ENCODE results near the gene ESPL1.

ESPL1 gene

DNA sequence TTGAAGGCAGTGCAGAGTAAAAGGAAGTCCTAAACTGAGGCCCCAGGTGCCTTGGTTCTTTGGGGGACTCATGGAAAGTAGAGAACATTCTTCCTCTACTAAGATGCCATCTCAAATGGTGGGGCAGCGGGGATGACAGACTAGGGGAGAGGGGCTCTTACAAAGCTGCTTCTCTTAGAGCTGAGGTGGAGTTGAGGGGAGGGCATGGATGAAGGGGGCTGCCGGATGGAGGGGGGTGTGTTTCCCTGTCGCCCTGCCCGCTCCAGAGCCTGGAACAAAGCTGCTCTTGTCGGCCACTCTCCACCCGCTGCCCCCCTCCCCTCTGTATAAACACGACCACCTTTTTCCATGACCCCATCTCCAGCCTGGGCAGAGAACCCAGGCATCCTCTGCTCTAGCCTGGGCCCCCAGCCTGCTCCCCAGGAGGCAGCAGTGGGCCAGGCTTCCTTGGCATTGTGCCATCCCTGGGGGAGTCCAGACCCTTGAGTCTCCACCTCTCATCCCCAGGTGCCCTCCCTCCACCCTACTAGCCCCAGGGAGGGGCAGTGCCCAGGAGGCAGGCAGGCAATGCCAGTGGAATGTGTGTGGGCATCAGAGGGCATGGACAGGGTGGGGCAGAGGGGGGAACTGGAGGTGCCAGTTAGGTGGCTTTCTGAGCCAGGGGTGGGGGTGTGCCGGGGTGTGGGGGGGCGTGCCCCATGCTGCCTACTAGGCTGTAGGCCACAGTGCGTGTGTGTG, 37.8 kb upstream of the ESPL1 start:
- Histone ChIP-seq H3K9ac (no peak overlapping the region), H3K27ac (peak overlapping the region; percentile 13; the same call in 1 of the 2 replicates), H3K27me3 (no peaks in the 10 kb centered on the region), H3K4me3 (no peak overlapping the region), H3K9me3 (no peaks in the 10 kb centered on the region), H4K20me1 (no peaks in the 10 kb centered on the region), H3K4me2 (peak overlapping the region; percentile 24; the same call in 1 of the 2 replicates), H3K4me1 (peaks cover 62% of the 10 kb centered on the region), H3K36me3 (peaks cover 18% of the 10 kb centered on the region)
- no peak for TF ChIP-seq Cebpa-rat (IDR thresholded peaks at IDR 0.05)

DNA sequence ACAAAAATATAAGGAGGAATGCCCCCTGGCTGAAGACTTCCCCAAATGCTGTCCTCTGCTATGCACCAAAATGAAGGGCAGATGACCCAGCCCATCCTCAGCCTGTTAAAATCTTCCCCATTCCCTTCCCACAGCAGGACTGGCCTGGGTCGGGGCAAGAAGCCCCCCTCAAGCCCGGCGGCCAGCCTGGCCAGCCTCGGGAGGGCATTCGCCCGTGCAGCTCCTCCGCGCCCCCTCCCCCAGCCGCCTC, 36.5 kb upstream of the ESPL1 start:
- Histone ChIP-seq H3K36me3 (peaks cover 16% of the 10 kb centered on the region), H3K27me3 (no peaks in the 10 kb centered on the region), H3K9ac (peak overlapping the region; percentile 82), H3K27ac (peak overlapping the region; percentile 77), H3K9me3 (no peaks in the 10 kb centered on the region), H3K4me3 (peak overlapping the region; percentile 73), H4K20me1 (no peaks in the 10 kb centered on the region), H3K4me1 (peaks cover 66% of the 10 kb centered on the region), H3K4me2 (peak overlapping the region; percentile 97)
- TF ChIP-seq Cebpa-rat (IDR thresholded peaks at IDR 0.05): no peak

DNA sequence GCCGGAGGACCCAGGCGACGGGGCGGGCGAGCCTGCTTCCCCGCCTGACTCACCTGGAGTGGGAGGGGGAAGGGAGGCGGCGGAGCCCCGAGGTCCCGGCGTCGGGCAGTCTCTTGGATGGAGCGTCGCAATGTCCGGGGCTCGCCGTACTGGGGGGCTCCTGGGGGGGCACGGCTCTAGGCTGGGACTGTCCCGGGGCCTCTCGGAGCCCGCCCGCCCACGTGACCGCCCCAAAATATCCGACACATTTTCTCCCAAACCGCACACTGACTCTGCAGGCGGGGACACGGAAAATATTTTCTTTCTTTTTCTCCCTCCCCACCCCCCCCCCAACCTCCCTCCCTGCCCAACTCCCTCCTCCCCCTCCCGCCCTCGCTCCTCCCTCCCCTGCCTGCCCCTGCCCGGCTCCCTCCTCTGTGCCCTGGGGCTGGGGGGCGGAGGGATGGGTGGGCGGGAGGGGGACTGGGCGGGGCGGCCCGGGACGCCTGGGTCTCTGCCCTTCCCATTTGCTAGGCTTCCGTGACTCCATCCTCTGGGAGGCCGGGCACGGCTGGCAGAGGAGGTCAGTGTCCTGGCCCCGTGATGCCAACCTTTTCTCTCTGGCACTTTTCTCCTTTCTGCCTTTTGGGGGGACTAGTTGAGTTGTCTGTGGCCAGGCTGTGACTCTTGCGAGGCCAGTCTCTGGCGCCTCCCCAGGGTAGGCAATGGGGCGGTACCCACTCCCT, 36.0 kb upstream of the ESPL1 start, which contains the start of gene RARG:
TSS of gene RARG (minus strand) at position 289 of the 725 bp plus-strand sequence. CDS start 4,664 bp downstream, outside the sequence.
- Histone ChIP-seq H3K4me1 (peaks cover 71% of the 10 kb centered on the region), H3K27ac (peak within 1 kb of the TSS; percentile 77), H3K9ac (peak within 1 kb of the TSS; percentile 82), H3K36me3 (peaks cover 11% of the 10 kb centered on the region), H4K20me1 (no peaks in the 10 kb centered on the region), H3K9me3 (no peaks in the 10 kb centered on the region), H3K27me3 (no peaks in the 10 kb centered on the region), H3K4me3 (peak within 1 kb of the TSS; percentile 73), H3K4me2 (peak within 1 kb of the TSS; percentile 99)
- no peak for TF ChIP-seq Cebpa-rat (IDR thresholded peaks at IDR 0.05)

DNA sequence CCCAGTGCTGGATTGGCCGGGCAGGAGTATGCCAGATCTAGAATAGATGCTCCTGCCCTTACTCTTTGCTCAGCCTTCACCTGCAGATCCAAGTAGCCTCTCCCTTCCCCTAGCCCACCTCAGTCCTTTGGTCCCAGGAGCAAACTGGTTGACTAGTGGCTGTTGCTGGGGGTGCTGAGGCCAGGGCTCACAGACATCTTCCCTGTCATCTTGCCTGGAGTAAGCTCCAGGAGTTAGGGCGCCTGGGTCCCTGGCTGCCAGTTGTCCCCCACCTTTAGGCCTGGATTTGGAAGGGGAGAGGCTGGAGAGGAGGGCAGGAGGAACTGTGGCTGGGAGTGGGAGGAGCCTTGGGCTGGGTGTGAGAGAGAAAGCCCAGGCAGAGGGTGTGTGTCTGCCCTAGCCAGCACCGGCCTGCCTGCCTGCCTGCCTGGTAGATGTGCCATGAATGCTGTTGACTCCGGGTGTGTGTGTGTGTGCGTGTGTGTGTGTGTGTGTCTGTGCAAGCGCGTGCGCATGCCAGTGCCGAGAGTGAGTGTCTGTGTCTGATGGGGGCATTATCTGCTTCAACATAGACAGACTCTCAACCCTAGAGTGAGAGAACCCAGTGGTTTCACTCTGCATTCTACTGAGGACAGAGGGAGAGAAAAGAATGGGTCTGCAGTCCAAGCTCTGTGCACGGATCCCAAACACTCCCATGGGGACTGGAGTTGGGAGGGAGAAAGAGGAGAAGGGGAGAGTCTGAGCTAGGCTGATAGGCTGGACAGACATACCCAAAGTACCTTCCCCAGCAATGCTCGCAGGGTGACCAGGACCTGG, 35.2 kb upstream of the ESPL1 start:
- Histone ChIP-seq H4K20me1 (no peaks in the 10 kb centered on the region), H3K4me1 (peaks cover 71% of the 10 kb centered on the region), H3K9me3 (no peaks in the 10 kb centered on the region), H3K4me3 (peak overlapping the region; percentile 68), H3K36me3 (peaks cover 3% of the 10 kb centered on the region; the same call in 1 of the 2 replicates), H3K4me2 (peak overlapping the region; percentile 99), H3K27ac (peak overlapping the region; percentile 59; the same call in 1 of the 2 replicates), H3K27me3 (no peaks in the 10 kb centered on the region), H3K9ac (peak overlapping the region; percentile 69)
- no peak for TF ChIP-seq Cebpa-rat (IDR thresholded peaks at IDR 0.05)

DNA sequence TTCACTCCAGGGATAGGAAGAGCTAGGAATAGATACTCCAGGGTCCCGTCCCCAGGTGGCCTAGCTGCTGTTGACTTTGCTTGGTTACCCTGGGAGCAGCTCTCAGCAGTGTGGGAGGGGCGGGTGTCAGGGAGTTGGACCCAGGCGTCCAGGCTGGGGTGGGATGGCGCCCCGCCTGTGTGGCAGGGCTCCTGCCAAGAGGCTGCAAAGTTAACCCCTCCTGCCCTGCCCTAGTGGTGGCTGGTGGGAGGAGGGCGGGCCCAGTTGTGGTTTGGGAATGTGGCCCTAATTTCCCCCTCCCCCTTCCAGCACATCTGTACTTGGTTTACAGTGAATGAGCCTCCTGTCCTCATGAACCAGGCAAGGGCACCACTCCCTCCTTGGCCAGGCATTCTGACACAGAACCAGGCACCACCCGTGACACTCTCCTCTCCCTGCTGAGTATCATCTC, 34.4 kb upstream of the ESPL1 start:
- peak overlapping the region; percentile 68; the same call in 1 of the 2 replicates for H3K4me3 ChIP-seq
- H4K20me1 ChIP-seq: no peaks in the 10 kb centered on the region
- peaks cover 71% of the 10 kb centered on the region for H3K4me1 ChIP-seq
- no peaks in the 10 kb centered on the region for H3K9me3 ChIP-seq
- peak overlapping the region; percentile 59 for H3K27ac ChIP-seq
- TF ChIP-seq Cebpa-rat (IDR thresholded peaks at IDR 0.05): no peak
- H3K4me2 ChIP-seq: peak overlapping the region; percentile 99
- H3K36me3 ChIP-seq: no peaks in the 10 kb centered on the region
- H3K9ac ChIP-seq: peak overlapping the region; percentile 28; the same call in 1 of the 2 replicates
- no peaks in the 10 kb centered on the region for H3K27me3 ChIP-seq

DNA sequence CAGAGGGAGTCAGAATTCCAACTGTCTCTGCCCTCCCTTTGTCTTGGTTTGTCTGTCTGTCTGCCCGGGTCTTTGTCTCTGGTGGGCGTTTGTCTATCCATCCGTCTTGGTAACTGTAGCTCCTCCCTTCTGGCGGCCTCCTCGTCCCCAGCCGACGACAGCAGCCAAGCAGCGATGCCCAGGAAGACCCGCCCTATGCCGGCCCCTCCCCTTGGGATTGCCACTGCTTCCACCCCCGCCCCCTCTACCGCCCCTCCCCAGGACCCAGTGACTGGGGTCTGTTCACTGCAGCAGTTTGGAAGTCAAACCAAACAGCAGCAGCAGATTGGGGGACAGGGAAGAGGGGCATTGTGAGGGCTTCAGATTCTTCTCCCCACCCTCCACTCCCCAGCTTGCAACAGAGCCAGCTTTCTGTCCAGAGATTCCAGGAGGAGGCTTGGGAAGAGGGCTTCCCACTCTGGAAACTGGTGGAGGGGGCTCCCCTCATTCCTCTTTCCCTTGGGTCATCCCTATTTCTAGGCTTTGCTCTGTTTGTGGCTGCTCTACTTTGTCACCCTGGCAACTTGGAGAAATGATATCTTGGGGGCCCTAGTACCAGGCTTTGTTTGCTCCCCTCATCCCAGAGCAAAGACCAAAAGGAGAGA, 33.7 kb upstream of the ESPL1 start:
- no peak for TF ChIP-seq Cebpa-rat (IDR thresholded peaks at IDR 0.05)
- H3K4me1 ChIP-seq: peaks cover 71% of the 10 kb centered on the region
- H3K9ac ChIP-seq: peak overlapping the region; percentile 28; the same call in 1 of the 2 replicates
- peak overlapping the region; percentile 99 for H3K4me2 ChIP-seq
- H4K20me1 ChIP-seq: no peaks in the 10 kb centered on the region
- no peaks in the 10 kb centered on the region for H3K27me3 ChIP-seq
- H3K27ac ChIP-seq: peak overlapping the region; percentile 59
- H3K9me3 ChIP-seq: no peaks in the 10 kb centered on the region
- H3K36me3 ChIP-seq: no peaks in the 10 kb centered on the region
- H3K4me3 ChIP-seq: peak overlapping the region; percentile 14; the same call in 1 of the 2 replicates

DNA sequence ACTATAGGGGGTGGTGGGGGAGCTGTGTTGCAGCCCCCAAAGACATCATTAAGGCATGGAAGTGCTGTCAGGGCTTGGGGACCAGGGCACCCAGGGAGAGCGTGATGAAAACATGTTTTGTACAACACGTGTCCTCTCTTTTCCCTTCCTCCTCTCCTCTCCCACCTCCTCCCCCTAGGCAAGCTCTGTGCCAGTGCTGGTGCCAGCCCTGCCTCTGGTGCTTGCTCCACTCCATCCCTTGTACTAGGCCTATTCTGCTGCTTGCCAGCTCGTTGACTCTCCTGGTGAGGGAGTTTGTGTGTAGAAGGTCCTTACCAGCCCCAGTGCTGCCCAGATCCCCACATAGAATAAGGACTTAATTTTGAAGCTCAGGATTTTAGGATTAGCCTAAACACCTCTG, 32.9 kb upstream of the ESPL1 start:
- H3K4me1 ChIP-seq: peaks cover 63% of the 10 kb centered on the region
- no peaks in the 10 kb centered on the region for H3K36me3 ChIP-seq
- H3K9ac ChIP-seq: no peak overlapping the region
- TF ChIP-seq Cebpa-rat (IDR thresholded peaks at IDR 0.05): no peak
- H3K27me3 ChIP-seq: no peaks in the 10 kb centered on the region
- peak overlapping the region; percentile 99 for H3K4me2 ChIP-seq
- no peaks in the 10 kb centered on the region for H4K20me1 ChIP-seq
- H3K27ac ChIP-seq: no peak overlapping the region
- no peak overlapping the region for H3K4me3 ChIP-seq
- no peaks in the 10 kb centered on the region for H3K9me3 ChIP-seq

DNA sequence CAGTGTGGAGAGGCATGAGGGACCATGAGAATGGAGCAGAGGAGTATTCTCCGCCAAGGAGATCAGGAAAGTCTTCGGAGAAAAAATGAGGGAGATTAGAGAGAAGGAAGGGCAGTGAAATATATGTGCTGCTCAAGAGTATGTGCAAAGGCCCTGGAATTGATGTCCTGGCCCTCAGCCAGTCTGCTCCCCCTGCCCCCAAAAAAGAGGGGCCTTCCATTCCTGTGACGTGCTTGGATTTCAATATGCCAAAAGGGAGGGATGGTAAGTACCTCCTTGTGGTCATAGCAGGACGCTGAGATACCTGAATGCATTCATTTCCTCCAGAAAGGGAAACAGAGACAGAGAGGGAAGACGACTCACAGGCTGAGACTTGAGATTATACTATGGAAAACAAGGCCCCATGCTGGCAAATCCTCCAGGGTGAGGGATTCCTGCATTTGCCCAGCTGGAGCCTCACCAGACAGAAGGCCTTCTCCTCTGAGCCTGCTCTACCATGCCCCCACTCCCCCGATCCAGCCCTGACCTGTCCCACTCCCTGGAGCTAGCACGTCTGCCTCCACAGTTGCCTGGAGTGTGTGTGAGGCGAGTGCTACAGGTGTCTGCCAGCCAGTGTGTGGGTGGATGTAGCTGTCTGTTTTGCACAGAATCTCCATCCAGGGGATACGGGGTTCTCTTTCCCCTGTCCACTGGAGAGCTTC, 32.2 kb upstream of the ESPL1 start:
- no peaks in the 10 kb centered on the region for H3K9me3 ChIP-seq
- H3K27ac ChIP-seq: peak overlapping the region; percentile 28; the same call in 1 of the 2 replicates
- peak overlapping the region; percentile 99 for H3K4me2 ChIP-seq
- no peaks in the 10 kb centered on the region for H4K20me1 ChIP-seq
- no peak overlapping the region for H3K4me3 ChIP-seq
- no peak for TF ChIP-seq Cebpa-rat (IDR thresholded peaks at IDR 0.05)
- peaks cover 57% of the 10 kb centered on the region for H3K4me1 ChIP-seq
- H3K27me3 ChIP-seq: no peaks in the 10 kb centered on the region
- H3K9ac ChIP-seq: peak overlapping the region; percentile 21; the same call in 1 of the 2 replicates
- no peaks in the 10 kb centered on the region for H3K36me3 ChIP-seq
